SK-N-SH (cell line): ENCODE data around the gene POLA2. TPM values are rescaled to one million over a fixed set of nuclear protein-coding genes. Genes with fewer than 3 reads are reported as not detected.

Experiments used
- CTCF ChIA-PET: fragments of 300-600, 350-600 bp; formaldehyde crosslinking; extraction: SDS; loops from one replicate; lab custom pipeline; 2021; lab: Yijun Ruan, JAX
- POLR2A ChIA-PET: fragments of 350-600 bp; sonication (Branson Sonifier 250); formaldehyde crosslinking; extraction: SDS; loops from one replicate; lab custom pipeline; 2020; ENCODE audit warnings: antibody characterized with exemption, inconsistent platforms; lab: Yijun Ruan, JAX
- DNase-seq: peaks from one replicate; pipeline ENCODE4 v3.0.0; 2012
- H2AFZ ChIP-seq: fragments of 200-600 bp; sonication (generic); 2 replicates; pipeline ENCODE4 v1.8.1; 2016; ENCODE audit warnings: antibody characterized with exemption, mild to moderate bottlenecking, low read depth
- H3F3A ChIP-seq: fragments of 200-600 bp; sonication (generic); replicated peaks from 2 replicates; pipeline ENCODE3; 2016; ENCODE audit warnings: antibody characterized with exemption, mild to moderate bottlenecking; ENCODE audit not compliant: insufficient read depth
- H3K27ac ChIP-seq, 2 experiments: fragments of 200-500 bp in 1 of 2; fragments of 200-600 bp in 1 of 2; sonication (Bioruptor generic) in 1 of 2; sonication (generic), shearing (Covaris generic) in 1 of 2; 2 replicates each; pipeline versions ENCODE4 v1.5.1 to v1.6.1; 2014 to 2016; ENCODE audit warnings: low read depth in 2 of 2, inconsistent platforms in 1 of 2, low read length in 1 of 2, mild to moderate bottlenecking in 1 of 2, mixed read lengths in 1 of 2
- H3K27me3 ChIP-seq: fragments of 200-600 bp; sonication (generic), shearing (Covaris generic); 2 replicates; pipeline ENCODE4 v1.6.1; 2016; ENCODE audit warnings: mixed run types; ENCODE audit not compliant: insufficient read depth
- H3K36me3 ChIP-seq, 2 experiments: fragments of 200-500 bp in 1 of 2; fragments of 200-600 bp in 1 of 2; sonication (Bioruptor generic) in 1 of 2; sonication (generic) in 1 of 2; replicated peaks in 1 of 2; 2 replicates each; pipeline versions ENCODE3 to v1.5.1; 2014 to 2016; ENCODE audit warnings: low read length in 1 of 2, mild to moderate bottlenecking in 1 of 2; ENCODE audit not compliant: insufficient read depth in 2 of 2, control insufficient read depth in 1 of 2
- H3K4me1 ChIP-seq, 2 experiments: fragments of 200-500 bp in 1 of 2; fragments of 200-600 bp in 1 of 2; sonication (Bioruptor generic) in 1 of 2; sonication (generic), shearing (Covaris generic) in 1 of 2; 2 replicates each; pipeline versions ENCODE4 v1.5.1 to v1.6.1; 2014 to 2016; ENCODE audit warnings: low read depth in 1 of 2, low read length in 1 of 2, mixed run types in 1 of 2; ENCODE audit not compliant: insufficient read depth in 2 of 2, control insufficient read depth in 1 of 2
- H3K4me2 ChIP-seq: fragments of 200-600 bp; sonication (generic), shearing (Covaris generic); 2 replicates; pipeline ENCODE4 v1.6.1; 2017; ENCODE audit warnings: mixed run types
- H3K4me3 ChIP-seq, 2 experiments: fragments of 200-500 bp in 1 of 2; fragments of 200-600 bp in 1 of 2; sonication (Bioruptor generic) in 1 of 2; sonication (generic), shearing (Covaris generic) in 1 of 2; 2 replicates each; pipeline versions ENCODE4 v1.5.1 to v1.8.1; 2014 to 2016; ENCODE audit warnings: low read depth in 2 of 2, inconsistent platforms in 1 of 2, low read length in 1 of 2, mild to moderate bottlenecking in 1 of 2, mixed read lengths in 1 of 2, moderate library complexity in 1 of 2
- H3K79me2 ChIP-seq: fragments of 200-600 bp; sonication (generic); 2 replicates; pipeline ENCODE4 v1.8.1; 2017; ENCODE audit warnings: mild to moderate bottlenecking; ENCODE audit not compliant: insufficient read depth
- H3K9ac ChIP-seq: fragments of 200-600 bp; sonication (generic); 2 replicates; pipeline ENCODE4 v1.6.1; 2017; ENCODE audit warnings: mixed run types
- H3K9me2 ChIP-seq: fragments of 200-600 bp; sonication (generic); 2 replicates; pipeline ENCODE4 v1.6.1; 2017; ENCODE audit warnings: mixed run types
- H3K9me3 ChIP-seq: fragments of 200-600 bp; sonication (generic); 2 replicates; pipeline ENCODE4 v1.6.1; 2017; ENCODE audit warnings: mixed run types, mild to moderate bottlenecking, moderate library complexity
- H4K20me1 ChIP-seq: fragments of 200-600 bp; sonication (generic); 2 replicates; pipeline ENCODE4 v1.6.1; 2017; ENCODE audit warnings: mild to moderate bottlenecking, mixed run types; ENCODE audit not compliant: insufficient read depth
- CHD2 ChIP-seq: fragments of 150-350 bp; IDR thresholded peaks from 2 replicates; pipeline ENCODE4 v1.6.1; 2018; ENCODE audit warnings: low read length; ENCODE audit not compliant: partially characterized antibody
- NFIC ChIP-seq: IDR thresholded peaks from 2 replicates; pipeline ENCODE4 v1.4.0; 2012; ENCODE audit warnings: borderline replicate concordance
- POLR2AphosphoS5 ChIP-seq: IDR thresholded peaks from 2 replicates; pipeline ENCODE4 v1.6.1; 2012; ENCODE audit warnings: low read depth, low read length
- RCOR1 ChIP-seq: fragments of 150-350 bp; IDR thresholded peaks from 2 replicates; pipeline ENCODE4 v1.6.1; 2017; ENCODE audit warnings: antibody characterized with exemption, low read length
- TCF12 ChIP-seq: IDR thresholded peaks from 2 replicates; pipeline ENCODE4 v1.4.0; 2012
- WGBS: methylation state at CpG from one replicate; pipeline ENCODE4 v1.1.6; 2017; ENCODE audit warnings: low lambda C conversion rate; 5-methylcytosine and 5-hydroxymethylcytosine counted together
- polyA plus RNA-seq, 3 experiments: library from polyadenylated mRNA; depleted of rRNA; stranded (reverse); fragments of >200 nt; gene quantifications; 2 replicates each; pipeline ENCODE4 v1.2.3, GENCODE V29; 2012
- TF ChIP-seq, protein P1 (sequence below): IDR thresholded peaks from 2 replicates; pipeline ENCODE4 v1.4.0; 2012; ENCODE audit warnings: low read depth, borderline replicate concordance

Gene POLA2
- polyA plus RNA-seq, 1 of the 3 experiments (the other 2 are of a cell fraction), result 18.4 TPM

DNA sequence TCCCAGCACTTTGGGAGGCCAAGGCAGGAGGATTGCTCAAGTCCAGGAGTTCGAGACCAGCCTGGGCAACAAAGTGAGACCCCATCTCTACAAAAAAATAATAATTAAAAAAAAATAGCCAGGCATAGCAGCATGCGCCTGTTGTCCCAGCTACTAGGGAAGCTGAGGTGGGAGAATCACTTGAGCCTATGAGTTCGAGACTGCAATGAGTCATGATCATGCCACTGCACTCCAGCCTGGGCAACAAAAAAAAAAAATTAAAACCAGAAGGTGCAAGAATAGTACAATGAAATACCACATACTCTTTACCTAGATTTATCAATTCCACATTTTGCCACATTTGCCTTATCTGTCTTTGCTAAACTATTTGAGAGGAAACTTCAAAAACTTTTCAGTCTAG, 80.1 kb downstream of the POLA2 start:
- ChIA-PET POLR2A (no interaction called here), CTCF (interaction anchor here (1.0 to 2.2 kb wide), 4 partner anchors 10 to 67 kb away, joined by 3 to 11 read pairs (median 5); partner anchors contain the start of gene TIGD3)
- no peak overlapping the region for H3K4me2 ChIP-seq
- 75% methylated on average over 3 of the region's 3 CpGs for WGBS
- no peaks in the 10 kb centered on the region for H3K9me2 ChIP-seq
- no peak overlapping the region for H3K27ac ChIP-seq
- TF ChIP-seq, protein P1, sequence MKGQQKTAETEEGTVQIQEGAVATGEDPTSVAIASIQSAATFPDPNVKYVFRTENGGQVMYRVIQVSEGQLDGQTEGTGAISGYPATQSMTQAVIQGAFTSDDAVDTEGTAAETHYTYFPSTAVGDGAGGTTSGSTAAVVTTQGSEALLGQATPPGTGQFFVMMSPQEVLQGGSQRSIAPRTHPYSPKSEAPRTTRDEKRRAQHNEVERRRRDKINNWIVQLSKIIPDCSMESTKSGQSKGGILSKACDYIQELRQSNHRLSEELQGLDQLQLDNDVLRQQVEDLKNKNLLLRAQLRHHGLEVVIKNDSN, result no peak
- TF ChIP-seq CHD2 (no peak), RCOR1 (no peak), POLR2AphosphoS5 (no peak), NFIC (no peak), TCF12 (peak; percentile 22; the same call in 1 of the 2 replicates)
- no peak overlapping the region for H3K9ac ChIP-seq
- no peak overlapping the region for H3K4me3 ChIP-seq
- H3K4me1 ChIP-seq, result no peaks in the 10 kb centered on the region
- H3K9me3 ChIP-seq, result no peaks in the 10 kb centered on the region
- peaks cover 54 to 65% of the 10 kb centered on the region in 2 experiments for H3K36me3 ChIP-seq
- H3K27me3 ChIP-seq, result no peaks in the 10 kb centered on the region
- no peak for DNase-seq
- peaks cover 3% of the 10 kb centered on the region for H3F3A ChIP-seq
- H2AFZ ChIP-seq, result no peak overlapping the region
- H4K20me1 ChIP-seq, result peaks cover 38% of the 10 kb centered on the region
- peaks cover 45% of the 10 kb centered on the region for H3K79me2 ChIP-seq

Other genes with a start within 250 kb of the POLA2 start
- 252 and 278 TPM in 2 replicates for gene ARL2, start 247.8 kb upstream of the POLA2 start, polyA plus RNA-seq (2012; rRNA removed)
- gene SNX15, start 234.5 kb upstream of the POLA2 start, polyA plus RNA-seq (2012; rRNA removed), result 9.0 and 17.2 TPM in 2 replicates
- 13.1 and 22.5 TPM in 2 replicates for gene SAC3D1, start 220.8 kb upstream of the POLA2 start, polyA plus RNA-seq (2012; rRNA removed)
- gene NAALADL1, start 203.4 kb upstream of the POLA2 start, polyA plus RNA-seq (2012; rRNA removed), result not detected in 2 replicates
- 13.1 and 16.3 TPM in 2 replicates for gene CDCA5, start 177.9 kb upstream of the POLA2 start, polyA plus RNA-seq (2012; rRNA removed)
- 55.7 and 75.9 TPM in 2 replicates for gene ZFPL1, start 177.7 kb upstream of the POLA2 start, polyA plus RNA-seq (2012; rRNA removed)
- gene VPS51, start 165.7 kb upstream of the POLA2 start, polyA plus RNA-seq (2012; rRNA removed), result 59.1 and 59.9 TPM in 2 replicates
- 87.8 and 90.0 TPM in 2 replicates for gene TM7SF2, start 150.1 kb upstream of the POLA2 start, polyA plus RNA-seq (2012; rRNA removed)
- gene ZNHIT2, start 144.3 kb upstream of the POLA2 start, polyA plus RNA-seq (2012; rRNA removed), result 5.6 and 5.9 TPM in 2 replicates
- 912 and 1,210 TPM in 2 replicates for gene FAU, start 139.8 kb upstream of the POLA2 start, polyA plus RNA-seq (2012; rRNA removed)
- 56.7 and 89.7 TPM in 2 replicates for gene MRPL49, start 139.6 kb upstream of the POLA2 start, polyA plus RNA-seq (2012; rRNA removed)
- 14.9 and 31.9 TPM in 2 replicates for gene SYVN1, start 127.4 kb upstream of the POLA2 start, polyA plus RNA-seq (2012; rRNA removed)
- gene SPDYC, start 91.7 kb upstream of the POLA2 start, polyA plus RNA-seq (2012; rRNA removed), result not detected in 2 replicates
- gene CAPN1, start 80.0 kb upstream of the POLA2 start, polyA plus RNA-seq (2012; rRNA removed), result 78.6 and 92.2 TPM in 2 replicates
- gene CDC42EP2, start 52.9 kb downstream of the POLA2 start, polyA plus RNA-seq (2012; rRNA removed), result 5.1 and 8.1 TPM in 2 replicates
- gene DPF2, start 71.9 kb downstream of the POLA2 start, polyA plus RNA-seq (2012; rRNA removed), result 29.6 and 44.9 TPM in 2 replicates
- gene TIGD3, start 92.8 kb downstream of the POLA2 start, polyA plus RNA-seq (2012; rRNA removed), result 0.34 and 0.41 TPM in 2 replicates
- 3.1 and 3.6 TPM in 2 replicates for gene SLC25A45, start 120.7 kb downstream of the POLA2 start, polyA plus RNA-seq (2012; rRNA removed)
- gene FRMD8, start 124.7 kb downstream of the POLA2 start, polyA plus RNA-seq (2012; rRNA removed), result 17.4 and 19.0 TPM in 2 replicates
- 435 and 479 TPM in 2 replicates for gene NEAT1, start 160.8 kb downstream of the POLA2 start, polyA plus RNA-seq (2012; rRNA removed)
- 285 and 510 TPM in 2 replicates for gene MALAT1, start 237.1 kb downstream of the POLA2 start, polyA plus RNA-seq (2012; rRNA removed)